Endodermal cell (in vitro differentiated cells): ENCODE data around the gene TTC1. TPM values are rescaled to one million over a fixed set of nuclear protein-coding genes. Genes with fewer than 3 reads are reported as not detected.

Source experiments
- DNase-seq: peaks from one replicate; pipeline ENCODE4 v3.0.0-alpha.2; 2017
- H3K27ac ChIP-seq: 2 replicates; pipeline ENCODE4 v1.5.1; 2013; ENCODE audit warnings: mild to moderate bottlenecking, low read depth, low read length, moderate library complexity
- H3K27me3 ChIP-seq: 2 replicates; pipeline ENCODE4 v1.6.1; 2013; ENCODE audit warnings: mild to moderate bottlenecking, low read length, moderate library complexity; ENCODE audit not compliant: insufficient read depth, control insufficient read depth, poor library complexity, severe bottlenecking
- H3K36me3 ChIP-seq: 2 replicates; pipeline ENCODE4 v1.7.0; 2013; ENCODE audit warnings: mild to moderate bottlenecking, low read length, moderate library complexity; ENCODE audit not compliant: control insufficient read depth, insufficient read depth
- H3K4me1 ChIP-seq: one replicate; pipeline ENCODE4 v1.7.0; 2013; ENCODE audit warnings: low read length; ENCODE audit not compliant: control insufficient read depth, insufficient read depth
- H3K4me3 ChIP-seq: 2 replicates; pipeline ENCODE4 v1.5.1; 2013; ENCODE audit warnings: mild to moderate bottlenecking, low read length, moderate library complexity
- H3K9ac ChIP-seq: 2 replicates; pipeline ENCODE4 v1.6.1; 2013; ENCODE audit warnings: mild to moderate bottlenecking, low read length, moderate library complexity; ENCODE audit not compliant: poor library complexity, severe bottlenecking; ENCODE audit errors: extremely low read depth
- H3K9me3 ChIP-seq: 2 replicates; pipeline ENCODE4 v1.6.1; 2013; ENCODE audit warnings: mild to moderate bottlenecking, low read length, moderate library complexity; ENCODE audit not compliant: control insufficient read depth
- H3K27ac Mint-ChIP-seq: 2 replicates; pipeline ENCODE4 v1.8.0; 2020; ENCODE audit warnings: mixed read lengths
- H3K27me3 Mint-ChIP-seq: 2 replicates; pipeline ENCODE4 v1.8.0; 2021; ENCODE audit warnings: mild to moderate bottlenecking, mixed read lengths; ENCODE audit not compliant: insufficient read depth
- H3K36me3 Mint-ChIP-seq: 2 replicates; pipeline ENCODE4 v1.8.0; 2020; ENCODE audit warnings: low read depth, mixed read lengths
- H3K4me1 Mint-ChIP-seq: 2 replicates; pipeline ENCODE4 v1.8.0; 2020; ENCODE audit warnings: mixed read lengths
- H3K4me3 Mint-ChIP-seq: 2 replicates; pipeline ENCODE4 v1.8.0; 2020; ENCODE audit warnings: mild to moderate bottlenecking, moderate library complexity, mixed read lengths
- H3K9me3 Mint-ChIP-seq: 2 replicates; pipeline ENCODE4 v1.8.0; 2020; ENCODE audit warnings: mild to moderate bottlenecking, mixed read lengths
- CTCF ChIP-seq: fragments of 200-600 bp; sonication (generic); conservative IDR thresholded peaks from 2 replicates; pipeline ENCODE4 v1.5.0; 2021; ENCODE audit warnings: antibody characterized with exemption, mild to moderate bottlenecking
- WGBS, 2 experiments: methylation state at CpG; one replicate each; pipeline versions ENCODE4 v1.1.5 to v1.1.7; 2013; ENCODE audit warnings: missing lambda C conversion rate in 2 of 2, mixed read lengths in 1 of 2; ENCODE audit not compliant: insufficient coverage in 1 of 2, insufficient read length in 1 of 2; 5-methylcytosine and 5-hydroxymethylcytosine counted together
- total RNA-seq, 2 donors: library from RNA; stranded (reverse); fragmentation: NEBNext Ultra II Directional in 1 of 2; extraction: Animal tissue kit (Norgen Biotek cat#: 25700) in 1 of 2; gene quantifications; 2 replicates in 1 of 2; 3 replicates in 1 of 2; pipeline ENCODE4 v1.2.1, GENCODE V29; 2021

Gene TTC1
- total RNA-seq, 2 donors from 2014 or later: 59.8 to 72.3 TPM

GRCh38 chr5:159969966-159970365, 39.0 kb upstream of the TTC1 start:
- peaks cover 68% of the 10 kb centered on the region for H3K27me3 Mint-ChIP-seq
- H3K36me3 Mint-ChIP-seq: no peaks in the 10 kb centered on the region
- no peak for TF ChIP-seq CTCF
- Histone ChIP-seq H3K36me3 (no peaks in the 10 kb centered on the region), H3K27ac (no peak overlapping the region), H3K4me1 (no peaks in the 10 kb centered on the region), H3K4me3 (no peak overlapping the region), H3K9me3 (no peaks in the 10 kb centered on the region), H3K9ac (no peak overlapping the region), H3K27me3 (peaks cover 75% of the 10 kb centered on the region)
- no peak overlapping the region for H3K27ac Mint-ChIP-seq
- no peak overlapping the region for H3K4me3 Mint-ChIP-seq
- peaks cover 8% of the 10 kb centered on the region for H3K4me1 Mint-ChIP-seq
- no peaks in the 10 kb centered on the region for H3K9me3 Mint-ChIP-seq
- no peak for DNase-seq

- no peaks in the 10 kb centered on the region for H3K36me3 ChIP-seq
- 64 to 88% methylated on average over 4 of the region's 4 CpGs for WGBS, 2 experiments
- no peak overlapping the region for H3K9ac ChIP-seq
These were observed 37.9 kb upstream of the TTC1 start for GRCh38 chr5:159971038-159971437.

GRCh38 chr5:159971514-159971913, 37.4 kb upstream of the TTC1 start:
- Histone ChIP-seq H3K9ac (no peak overlapping the region), H3K4me1 (no peaks in the 10 kb centered on the region), H3K9me3 (no peaks in the 10 kb centered on the region), H3K36me3 (no peaks in the 10 kb centered on the region), H3K4me3 (peak overlapping the region; percentile 22), H3K27me3 (peaks cover 71% of the 10 kb centered on the region), H3K27ac (no peak overlapping the region)
- Mint-ChIP-seq H3K27me3 (peaks cover 69% of the 10 kb centered on the region), H3K27ac (no peak overlapping the region), H3K36me3 (no peaks in the 10 kb centered on the region), H3K9me3 (no peaks in the 10 kb centered on the region), H3K4me3 (peak overlapping the region; percentile 38), H3K4me1 (peaks cover 8% of the 10 kb centered on the region)
- no peak for DNase-seq
- WGBS, 2 experiments: 47 to 64% methylated on average over 7 to 11 of the region's 11 CpGs
- no peak for TF ChIP-seq CTCF

More at GRCh38 chr5:159971038-159971437, 37.9 kb upstream of the TTC1 start:
- Histone ChIP-seq H3K4me3 (no peak overlapping the region), H3K9me3 (no peaks in the 10 kb centered on the region), H3K4me1 (no peaks in the 10 kb centered on the region), H3K27ac (no peak overlapping the region), H3K27me3 (peaks cover 75% of the 10 kb centered on the region)
- Mint-ChIP-seq H3K9me3 (no peaks in the 10 kb centered on the region), H3K36me3 (no peaks in the 10 kb centered on the region), H3K27me3 (peaks cover 73% of the 10 kb centered on the region), H3K4me1 (peaks cover 8% of the 10 kb centered on the region), H3K4me3 (no peak overlapping the region), H3K27ac (no peak overlapping the region)
- DNase-seq: no peak
- no peak for TF ChIP-seq CTCF
